Regular cardiac myocyte (primary cell): Measurements from ENCODE around the gene KRT15. TPM values are rescaled to one million over a fixed set of nuclear protein-coding genes. Genes with fewer than 3 reads are reported as not detected.

Experiments used
- total RNA-seq: library from RNA; depleted of rRNA; stranded (reverse); fragments of >200 nt; gene quantifications from 2 replicates; pipeline ENCODE4 v1.2.3, GENCODE V29; 2014

The KRT15 gene
- 0.56 and 3.5 TPM in 2 replicates for total RNA-seq

GRCh38 chr17:41518789-41519449 lies at the start of gene KRT15:
Gene KRT15 (minus strand): TSS chr17:41518890. CDS start chr17:41518827, 63 bp downstream.

DNA sequence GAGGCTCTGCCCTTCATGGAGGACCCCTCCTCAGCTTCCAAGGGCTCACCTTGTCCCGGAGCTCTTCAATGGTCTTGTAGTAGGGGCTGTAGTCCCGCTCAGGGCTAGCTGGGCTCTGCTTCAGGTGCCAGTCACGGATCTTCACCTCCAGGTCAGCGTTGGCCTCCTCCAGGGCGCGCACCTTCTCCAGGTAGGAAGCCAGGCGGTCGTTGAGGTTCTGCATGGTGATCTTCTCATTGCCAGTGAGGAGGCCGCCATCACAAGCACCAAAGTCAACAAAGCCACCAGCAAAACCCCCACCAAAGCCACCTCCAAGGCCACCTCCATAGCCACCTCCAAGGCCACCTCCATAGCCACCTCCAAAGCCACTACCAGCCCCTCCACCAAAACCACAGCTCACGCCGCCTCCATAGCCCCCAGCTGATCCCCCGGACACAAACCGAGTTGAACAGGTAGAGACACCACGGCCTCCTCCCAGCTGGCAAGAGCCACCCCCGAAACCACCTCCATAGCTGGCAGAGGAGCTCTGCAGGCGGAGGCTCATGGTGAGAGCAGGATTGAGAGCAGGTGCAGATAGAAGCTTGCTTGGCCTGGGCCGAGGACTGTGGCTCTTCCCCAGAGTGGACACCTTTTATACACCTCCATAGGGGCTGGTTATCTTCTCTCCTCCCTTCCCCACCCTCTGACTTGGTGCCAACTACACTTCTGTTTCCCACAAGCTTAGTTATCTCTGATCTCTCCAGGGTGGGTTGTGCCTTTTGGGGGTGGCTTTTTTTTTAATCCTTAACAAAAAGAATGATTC lies 13.5 kb downstream of the KRT15 start, which contains the start of gene KRT13:
KRT13 (minus strand) TSS at position 606 of the 802 bp plus-strand sequence; CDS start at position 544, 62 bp downstream.

DNA sequence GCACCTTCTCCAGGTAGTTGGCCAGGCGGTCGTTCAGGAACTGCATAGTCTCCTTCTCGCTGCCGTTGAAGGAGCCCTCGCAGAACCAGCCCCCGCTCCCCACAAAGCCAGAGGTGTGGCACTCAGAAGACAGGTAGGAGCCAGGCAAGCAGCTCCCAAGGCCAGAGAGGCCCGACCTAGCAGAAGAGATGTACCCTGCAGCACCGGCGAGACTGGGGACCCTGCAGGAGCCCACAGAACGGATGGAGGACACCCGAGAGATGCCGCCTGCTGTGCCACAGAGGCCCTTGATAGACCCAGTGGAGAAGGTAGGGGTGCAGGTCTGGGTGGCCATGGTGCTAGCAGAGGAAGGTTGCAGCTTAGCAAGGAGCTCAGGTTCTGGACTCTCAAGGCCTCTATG lies 29.2 kb downstream of the KRT15 start, which contains the start of gene KRT36:
KRT36 (minus strand) TSS at position 380 of the 400 bp plus-strand sequence; CDS start at position 334, 46 bp downstream.

DNA sequence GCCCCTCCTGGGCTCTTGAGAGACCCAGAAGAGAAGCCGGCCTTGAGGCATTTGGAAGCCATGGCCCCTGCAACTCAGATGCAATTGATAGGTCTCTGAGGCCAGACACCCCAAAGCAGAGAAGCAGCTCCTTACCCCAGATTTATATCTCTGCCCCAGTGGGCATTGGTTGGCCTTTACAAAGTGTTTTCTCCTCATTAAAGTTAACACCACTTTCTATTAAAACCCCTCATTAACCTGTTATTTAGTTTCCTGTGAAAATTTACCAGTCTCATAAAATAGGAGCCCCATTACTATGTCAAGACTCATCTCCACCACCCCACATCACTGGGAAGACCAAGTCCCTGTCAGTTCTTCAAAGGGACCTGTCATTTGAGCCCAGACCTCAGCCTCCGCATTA lies 37.7 kb downstream of the KRT15 start, which contains the start of gene KRT35:
KRT35 (minus strand) TSS at position 116 of the 400 bp plus-strand sequence; CDS start at position 62, 54 bp downstream.

DNA sequence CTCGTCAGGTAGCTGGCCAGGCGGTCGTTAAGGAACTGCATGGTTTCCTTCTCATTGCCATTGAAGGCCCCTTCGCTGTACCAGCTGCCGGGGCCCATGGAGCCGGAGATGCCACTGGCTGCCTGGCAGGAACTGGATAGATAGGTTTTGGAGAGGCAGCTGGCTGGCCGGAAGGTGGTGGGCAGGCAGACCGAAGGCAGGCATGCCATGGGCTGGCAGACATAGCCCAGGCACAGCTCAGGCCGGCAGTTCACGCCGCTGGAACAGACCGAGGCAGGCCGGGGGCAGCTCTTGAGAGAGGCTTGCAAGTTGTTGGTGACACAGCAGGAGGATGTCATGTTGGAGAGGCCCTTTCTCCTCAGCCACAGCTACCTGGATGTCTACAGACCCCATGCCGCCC lies 51.7 kb downstream of the KRT15 start, which contains the start of gene KRT32:
KRT32 (minus strand) TSS at position 399 of the 400 bp plus-strand sequence; CDS start at position 338, 61 bp downstream.

Other genes with a start within 250 kb of the KRT15 start
- gene KRTAP9-7, start 243.2 kb downstream of the KRT15 start, total RNA-seq = not detected in 2 replicates
- not detected in 2 replicates for gene KRTAP29-1, start 216.0 kb downstream of the KRT15 start, total RNA-seq
- gene KRTAP16-1, start 209.6 kb downstream of the KRT15 start, total RNA-seq = not detected in 2 replicates
- gene KRTAP17-1, start 203.2 kb downstream of the KRT15 start, total RNA-seq = not detected in 2 replicates
- gene KRT33A, start 168.1 kb downstream of the KRT15 start, total RNA-seq = not detected in 2 replicates
- under 0.01 TPM in 2 replicates for gene KRT33B, start 149.1 kb downstream of the KRT15 start, total RNA-seq
- gene KRT34, start 136.6 kb downstream of the KRT15 start, total RNA-seq = 2.0 and 2.9 TPM in 2 replicates
- gene KRT31, start 121.3 kb downstream of the KRT15 start, total RNA-seq = not detected in 2 replicates
- gene KRT37, start 94.3 kb downstream of the KRT15 start, total RNA-seq = not detected in 2 replicates
- gene KRT38, start 77.9 kb downstream of the KRT15 start, total RNA-seq = not detected in 2 replicates
- not detected in 2 replicates for gene KRT32, start 51.5 kb downstream of the KRT15 start, total RNA-seq
- not detected in 2 replicates for gene KRT35, start 37.7 kb downstream of the KRT15 start, total RNA-seq
- gene KRT36, start 29.0 kb downstream of the KRT15 start, total RNA-seq = not detected in 2 replicates
- 0.58 TPM in 1 of 2 replicates, not detected in the other for gene KRT13, start 13.3 kb downstream of the KRT15 start, total RNA-seq
- 71.3 and 87.2 TPM in 2 replicates for gene KRT19, start 9.4 kb upstream of the KRT15 start, total RNA-seq
- not detected in 2 replicates for gene KRT9, start 53.2 kb upstream of the KRT15 start, total RNA-seq
- gene KRT14, start 68.0 kb upstream of the KRT15 start, total RNA-seq = 0.38 and 0.56 TPM in 2 replicates
- under 0.01 and 0.28 TPM in 2 replicates for gene KRT16, start 93.9 kb upstream of the KRT15 start, total RNA-seq
- 1.9 and 7.0 TPM in 2 replicates for gene KRT17, start 105.7 kb upstream of the KRT15 start, total RNA-seq
- gene EIF1, start 170.0 kb upstream of the KRT15 start, total RNA-seq = 69.6 and 107 TPM in 2 replicates
- gene GAST, start 193.4 kb upstream of the KRT15 start, total RNA-seq = not detected in 2 replicates
- gene HAP1, start 215.8 kb upstream of the KRT15 start, total RNA-seq = under 0.01 TPM in 2 replicates